ENCODE data around the gene MPP4. TPM values are rescaled to one million over a fixed set of nuclear protein-coding genes. Genes with fewer than 3 reads are reported as not detected.

Gene MPP4
- total RNA-seq, 2 donors from 2014 or later, result 5.5 TPM; not detected in 1

GRCh38 chr2:201600906-201601305, 97.5 kb downstream of the MPP4 start:
- Histone ChIP-seq H3K36me3 (no peaks in the 10 kb centered on the region), H3K4me1 (ENCODE audit: control insufficient read depth in 1 of 2, low read depth in 2 of 2) (no peaks in the 10 kb centered on the region), H3K9me3 (no peaks in the 10 kb centered on the region), H3K4me3 (no peak overlapping the region), H3K27me3 (replicated peaks; ENCODE audit: insufficient read depth) (no peaks in the 10 kb centered on the region), H3K27ac (no peak overlapping the region)
- no peak for TF ChIP-seq CTCF (IDR thresholded peaks at IDR 0.05)
- no peak for ATAC-seq (ENCODE audit: insufficient number of reproducible peaks, low FRiP score, low read depth)
- DNase-seq (ENCODE audit: low spot score), result no peak

GRCh38 chr2:201597397-201597796, 101.0 kb downstream of the MPP4 start:
- Histone ChIP-seq H3K27ac (no peak overlapping the region), H3K4me3 (no peak overlapping the region), H3K9me3 (no peaks in the 10 kb centered on the region), H3K4me1 (ENCODE audit: control insufficient read depth in 1 of 2, low read depth in 2 of 2) (no peaks in the 10 kb centered on the region), H3K27me3 (replicated peaks; ENCODE audit: insufficient read depth) (no peaks in the 10 kb centered on the region), H3K36me3 (no peaks in the 10 kb centered on the region)
- ATAC-seq (ENCODE audit: insufficient number of reproducible peaks, low FRiP score, low read depth), result no peak
- no peak for DNase-seq (ENCODE audit: low spot score)
- TF ChIP-seq CTCF (IDR thresholded peaks at IDR 0.05), result no peak

Other genes with a start within 250 kb of the MPP4 start
- 10 to 100 TPM; 69.3 to 88.5 TPM for gene TRAK2, start 247.2 kb downstream of the MPP4 start, total RNA-seq
- 10 to 100 TPM in 1 of 2 donors, 1 to 10 TPM in 1; 8.7 to 13.8 TPM for gene STRADB, start 246.9 kb downstream of the MPP4 start, total RNA-seq
- gene TMEM237, start 55.1 kb downstream of the MPP4 start, total RNA-seq, result 10 to 100 TPM; 43.2 to 45.6 TPM
- 10 to 100 TPM; 34.5 to 45.1 TPM for gene ALS2, start 82.3 kb upstream of the MPP4 start, total RNA-seq
- 1 to 10 TPM; 1.5 to 8.3 TPM for gene CDK15, start 107.9 kb upstream of the MPP4 start, total RNA-seq

All from thoracic aorta (tissue), 2 donors.